NCI-H1092 (cell line): ENCODE data around the gene LCE2A.

Experiments
- DNase-seq: peaks from one replicate; lab custom pipeline; 2025; lab: John Stamatoyannopoulos, UW

LCE2A gene

GRCh38 chr1:152743371-152744145 is 45.4 kb downstream of the LCE2A start:
- no peak for DNase-seq

- no peak for DNase-seq
Observed at GRCh38 chr1:152745289-152745704, 47.2 kb downstream of the LCE2A start.

- DNase-seq: no peak
Observed at GRCh38 chr1:152745765-152746444, 47.8 kb downstream of the LCE2A start.

- DNase-seq: no peak
Observed at GRCh38 chr1:152747831-152748230, 49.7 kb downstream of the LCE2A start.
